Measurements from ENCODE around the gene ZNF860.

The ZNF860 gene

DNA sequence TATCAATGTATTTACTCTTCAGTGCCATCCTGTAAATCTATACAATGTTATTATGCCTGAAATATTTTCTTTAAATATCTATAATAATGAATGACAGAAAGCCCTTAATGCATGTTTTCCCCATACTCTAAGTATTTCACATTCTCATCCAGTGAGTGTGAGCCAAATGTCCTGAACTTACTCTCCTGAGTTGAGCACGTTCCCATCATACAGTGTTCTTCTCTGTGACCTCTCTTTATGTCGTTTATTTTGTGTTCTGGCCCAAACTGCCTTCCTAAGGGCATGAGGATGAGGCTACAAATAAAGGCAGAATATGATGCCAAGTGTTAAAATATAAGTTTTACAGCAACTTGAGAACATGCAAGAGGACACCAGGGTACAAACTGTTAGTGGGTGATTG lies 3.8 kb upstream of the ZNF860 start:
- Histone ChIP-seq H3K4me3 (ENCODE audit: low read depth, low read length) (no peak overlapping the region), H3K9me3 (ENCODE audit: severe bottlenecking) (no peaks in the 10 kb centered on the region), H3K36me3 (no peaks in the 10 kb centered on the region), H3K27me3 (ENCODE audit: insufficient read depth, low read depth, severe bottlenecking) (no peaks in the 10 kb centered on the region), H3K27ac (no peak overlapping the region)
- no peak for DNase-seq
- TF ChIP-seq, protein P1, sequence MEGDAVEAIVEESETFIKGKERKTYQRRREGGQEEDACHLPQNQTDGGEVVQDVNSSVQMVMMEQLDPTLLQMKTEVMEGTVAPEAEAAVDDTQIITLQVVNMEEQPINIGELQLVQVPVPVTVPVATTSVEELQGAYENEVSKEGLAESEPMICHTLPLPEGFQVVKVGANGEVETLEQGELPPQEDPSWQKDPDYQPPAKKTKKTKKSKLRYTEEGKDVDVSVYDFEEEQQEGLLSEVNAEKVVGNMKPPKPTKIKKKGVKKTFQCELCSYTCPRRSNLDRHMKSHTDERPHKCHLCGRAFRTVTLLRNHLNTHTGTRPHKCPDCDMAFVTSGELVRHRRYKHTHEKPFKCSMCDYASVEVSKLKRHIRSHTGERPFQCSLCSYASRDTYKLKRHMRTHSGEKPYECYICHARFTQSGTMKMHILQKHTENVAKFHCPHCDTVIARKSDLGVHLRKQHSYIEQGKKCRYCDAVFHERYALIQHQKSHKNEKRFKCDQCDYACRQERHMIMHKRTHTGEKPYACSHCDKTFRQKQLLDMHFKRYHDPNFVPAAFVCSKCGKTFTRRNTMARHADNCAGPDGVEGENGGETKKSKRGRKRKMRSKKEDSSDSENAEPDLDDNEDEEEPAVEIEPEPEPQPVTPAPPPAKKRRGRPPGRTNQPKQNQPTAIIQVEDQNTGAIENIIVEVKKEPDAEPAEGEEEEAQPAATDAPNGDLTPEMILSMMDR (IDR thresholded peaks at IDR 0.05; ENCODE audit: low read depth, low read length) = no peak

DNA sequence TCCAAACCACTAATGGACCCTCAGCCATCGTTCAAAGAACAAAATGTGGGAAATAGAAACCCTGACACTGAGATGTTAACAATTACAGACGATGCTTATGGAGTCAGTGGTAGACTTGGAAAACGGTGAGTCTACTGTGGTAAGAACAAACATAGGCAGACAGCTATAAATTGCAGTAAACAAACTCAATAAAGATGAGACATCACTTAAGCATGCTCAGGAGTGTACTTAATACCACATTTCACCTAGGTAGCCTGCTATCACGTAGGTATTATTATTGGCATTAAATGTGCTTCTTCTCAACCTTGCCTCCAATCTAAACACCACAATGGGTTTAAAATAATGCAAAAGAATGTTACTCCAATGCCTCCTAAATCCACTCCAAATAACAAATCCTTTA lies 3.0 kb upstream of the ZNF860 start:
- H3K27me3 ChIP-seq (ENCODE audit: insufficient read depth, low read depth, severe bottlenecking) = no peaks in the 10 kb centered on the region
- no peak for DNase-seq
- H3K9me3 ChIP-seq (ENCODE audit: severe bottlenecking) = no peaks in the 10 kb centered on the region
- no peak overlapping the region for H3K4me3 ChIP-seq (ENCODE audit: low read depth, low read length)
- H3K27ac ChIP-seq = no peak overlapping the region
- H3K36me3 ChIP-seq = no peaks in the 10 kb centered on the region
- TF ChIP-seq, protein P1 (IDR thresholded peaks at IDR 0.05; ENCODE audit: low read depth, low read length) = no peak

DNA sequence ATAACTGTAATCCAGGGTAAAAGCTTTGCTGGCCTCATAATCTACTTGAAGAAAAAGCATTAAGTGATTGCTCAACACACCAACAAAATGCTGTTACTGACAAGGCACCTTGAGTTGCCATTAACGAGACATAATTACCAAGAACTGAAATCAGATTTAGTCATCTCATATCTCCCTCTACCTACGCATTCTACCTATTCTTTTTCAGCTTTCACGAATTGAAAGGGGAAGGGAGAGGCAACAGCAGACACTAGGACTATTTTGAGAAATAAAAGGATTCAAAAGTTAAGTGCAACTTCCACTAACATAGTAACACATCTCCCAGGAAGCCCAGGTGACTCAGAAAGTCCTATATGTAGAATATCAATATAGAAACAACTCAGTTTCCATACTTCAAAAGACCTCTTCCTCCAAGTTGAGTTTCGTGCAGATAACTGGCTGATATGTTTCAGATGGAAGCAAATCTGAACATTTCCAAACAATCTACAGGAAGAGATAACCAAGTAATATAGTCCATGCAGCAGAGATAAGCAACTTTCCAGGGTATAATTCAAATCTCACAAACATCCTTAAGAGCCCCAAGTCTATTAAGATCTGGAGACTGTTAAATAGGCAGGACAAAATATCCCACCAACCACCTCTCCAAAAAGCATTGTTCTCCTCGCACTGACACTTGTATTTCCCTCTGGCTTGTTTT lies 2.4 kb upstream of the ZNF860 start:
- DNase-seq = no peak
- no peaks in the 10 kb centered on the region for H3K27me3 ChIP-seq (ENCODE audit: insufficient read depth, low read depth, severe bottlenecking)
- H3K36me3 ChIP-seq = no peaks in the 10 kb centered on the region
- H3K27ac ChIP-seq = no peak overlapping the region
- H3K4me3 ChIP-seq (ENCODE audit: low read depth, low read length) = no peak overlapping the region
- TF ChIP-seq, protein P1 (IDR thresholded peaks at IDR 0.05; ENCODE audit: low read depth, low read length) = no peak
- no peaks in the 10 kb centered on the region for H3K9me3 ChIP-seq (ENCODE audit: severe bottlenecking)

DNA sequence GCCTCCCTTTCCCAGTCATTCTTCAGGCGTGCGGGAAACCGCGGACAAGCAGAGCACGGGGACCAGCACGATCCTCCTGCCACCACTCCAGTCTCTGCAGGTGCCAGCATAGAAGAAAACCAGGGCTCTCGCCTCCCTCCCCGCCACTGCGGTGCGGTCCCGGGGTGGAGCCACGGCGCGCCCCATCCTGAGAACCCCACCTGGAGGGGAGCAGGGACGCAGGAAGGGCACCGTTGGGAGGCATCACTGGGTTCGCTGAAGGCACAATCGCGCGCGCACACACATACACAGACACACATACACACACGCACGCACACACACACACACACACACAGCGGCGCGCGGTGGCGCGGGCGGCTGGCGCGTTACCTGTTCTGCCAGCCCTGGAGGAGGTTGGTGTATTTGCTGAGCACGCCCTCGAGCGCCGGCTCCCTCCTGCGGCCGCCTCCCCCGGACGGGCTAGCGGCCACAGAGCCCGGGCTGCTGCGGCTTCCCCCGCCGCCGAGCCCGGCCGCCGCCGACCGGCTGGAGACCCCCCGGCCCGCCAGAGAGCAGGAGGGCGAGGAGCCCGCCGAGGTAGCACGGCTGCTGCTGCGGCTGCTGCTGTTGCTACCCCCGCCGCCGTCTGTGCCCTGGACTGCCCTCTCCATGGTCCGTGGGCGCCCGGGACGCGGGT lies 882 bp upstream of the ZNF860 start:
- Histone ChIP-seq H3K27ac (no peak overlapping the region), H3K27me3 (ENCODE audit: insufficient read depth, low read depth, severe bottlenecking) (no peaks in the 10 kb centered on the region), H3K9me3 (ENCODE audit: severe bottlenecking) (no peaks in the 10 kb centered on the region), H3K4me3 (ENCODE audit: low read depth, low read length) (peak overlapping the region; percentile 76), H3K36me3 (no peaks in the 10 kb centered on the region)
- TF ChIP-seq, protein P1 (IDR thresholded peaks at IDR 0.05; ENCODE audit: low read depth, low read length) = peak; percentile 10; the same call in 1 of the 2 replicates
- DNase-seq = peak; percentile 57

DNA sequence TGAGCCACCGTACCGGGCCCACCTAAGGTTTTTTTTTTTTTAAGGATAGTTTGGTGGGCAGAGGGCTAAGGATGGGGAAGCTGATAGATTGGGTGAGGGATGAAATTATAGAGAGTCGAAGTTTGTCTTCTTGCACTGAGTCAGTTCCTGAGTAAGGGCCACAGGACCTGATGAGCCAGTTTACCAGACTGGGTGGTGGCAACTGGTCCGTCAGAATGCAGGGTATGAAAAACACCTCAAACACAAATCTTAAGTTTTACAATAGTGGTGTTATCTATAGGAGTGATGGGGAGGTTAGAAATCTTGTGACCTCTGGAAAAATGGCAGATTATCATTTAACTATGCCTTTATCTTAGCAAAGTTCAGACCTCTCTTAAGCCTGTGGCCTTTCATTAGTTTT lies 2.8 kb downstream of the ZNF860 start:
- Histone ChIP-seq H3K27me3 (ENCODE audit: insufficient read depth, low read depth, severe bottlenecking) (no peaks in the 10 kb centered on the region), H3K9me3 (ENCODE audit: severe bottlenecking) (no peaks in the 10 kb centered on the region), H3K4me3 (ENCODE audit: low read depth, low read length) (no peak overlapping the region), H3K27ac (no peak overlapping the region), H3K36me3 (no peaks in the 10 kb centered on the region)
- no peak for DNase-seq
- TF ChIP-seq, protein P1 (IDR thresholded peaks at IDR 0.05; ENCODE audit: low read depth, low read length) = no peak

All from WERI-Rb-1 (cell line).